GM12873 (cell line): ENCODE measurements around the gene DNAJC7.
A peak's percentile ranks its signal among the peaks of the same experiment; 100 is the strongest.

Source experiments
- TF ChIP-seq, protein P1 (sequence below): IDR thresholded peaks from 2 replicates; pipeline ENCODE4 v1.5.1; 2012; ENCODE audit warnings: low read depth, mild to moderate bottlenecking, moderate library complexity, low read length, control low read depth; ENCODE audit not compliant: insufficient read depth; ENCODE audit errors: missing control alignments

DNAJC7 gene

DNA sequence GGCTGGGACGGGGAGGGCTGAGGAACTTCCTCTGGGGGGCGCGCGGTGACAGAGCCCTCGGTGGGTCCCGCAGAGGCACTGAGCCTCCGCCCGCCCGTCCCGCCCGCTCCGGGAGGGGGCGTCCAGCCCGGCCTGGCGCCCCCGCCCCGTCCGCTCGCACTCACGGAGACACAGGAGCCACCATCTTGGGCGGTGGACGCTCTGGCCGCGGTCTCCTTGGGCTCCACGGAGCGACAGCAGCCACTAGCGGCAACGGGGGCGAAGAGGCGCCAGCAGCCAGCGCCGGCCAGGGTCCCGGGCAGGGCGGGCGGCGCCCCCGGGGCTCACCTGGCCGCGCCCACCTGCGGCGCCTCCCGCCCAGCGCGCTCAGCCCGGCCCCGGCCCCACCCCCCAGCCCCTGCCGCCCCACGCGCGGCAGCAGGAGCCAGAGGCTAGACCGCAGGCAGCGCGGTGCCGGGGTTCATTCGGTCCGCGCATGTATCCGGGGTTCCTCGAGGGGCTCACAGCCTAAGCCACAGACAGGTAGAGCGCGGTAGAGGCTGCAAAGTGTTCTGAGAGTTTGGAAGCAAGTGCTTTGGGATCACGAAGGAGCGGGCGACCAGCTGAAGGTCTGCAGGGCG is 33.3 kb upstream of the DNAJC7 start, which contains the start of gene C17orf113:
Gene C17orf113, minus strand, starts transcription at position 209 of the 620 bp plus-strand sequence. CDS start 7,225 bp downstream, outside the sequence.
- TF ChIP-seq, protein P1, sequence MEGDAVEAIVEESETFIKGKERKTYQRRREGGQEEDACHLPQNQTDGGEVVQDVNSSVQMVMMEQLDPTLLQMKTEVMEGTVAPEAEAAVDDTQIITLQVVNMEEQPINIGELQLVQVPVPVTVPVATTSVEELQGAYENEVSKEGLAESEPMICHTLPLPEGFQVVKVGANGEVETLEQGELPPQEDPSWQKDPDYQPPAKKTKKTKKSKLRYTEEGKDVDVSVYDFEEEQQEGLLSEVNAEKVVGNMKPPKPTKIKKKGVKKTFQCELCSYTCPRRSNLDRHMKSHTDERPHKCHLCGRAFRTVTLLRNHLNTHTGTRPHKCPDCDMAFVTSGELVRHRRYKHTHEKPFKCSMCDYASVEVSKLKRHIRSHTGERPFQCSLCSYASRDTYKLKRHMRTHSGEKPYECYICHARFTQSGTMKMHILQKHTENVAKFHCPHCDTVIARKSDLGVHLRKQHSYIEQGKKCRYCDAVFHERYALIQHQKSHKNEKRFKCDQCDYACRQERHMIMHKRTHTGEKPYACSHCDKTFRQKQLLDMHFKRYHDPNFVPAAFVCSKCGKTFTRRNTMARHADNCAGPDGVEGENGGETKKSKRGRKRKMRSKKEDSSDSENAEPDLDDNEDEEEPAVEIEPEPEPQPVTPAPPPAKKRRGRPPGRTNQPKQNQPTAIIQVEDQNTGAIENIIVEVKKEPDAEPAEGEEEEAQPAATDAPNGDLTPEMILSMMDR, result peak; percentile 49

DNA sequence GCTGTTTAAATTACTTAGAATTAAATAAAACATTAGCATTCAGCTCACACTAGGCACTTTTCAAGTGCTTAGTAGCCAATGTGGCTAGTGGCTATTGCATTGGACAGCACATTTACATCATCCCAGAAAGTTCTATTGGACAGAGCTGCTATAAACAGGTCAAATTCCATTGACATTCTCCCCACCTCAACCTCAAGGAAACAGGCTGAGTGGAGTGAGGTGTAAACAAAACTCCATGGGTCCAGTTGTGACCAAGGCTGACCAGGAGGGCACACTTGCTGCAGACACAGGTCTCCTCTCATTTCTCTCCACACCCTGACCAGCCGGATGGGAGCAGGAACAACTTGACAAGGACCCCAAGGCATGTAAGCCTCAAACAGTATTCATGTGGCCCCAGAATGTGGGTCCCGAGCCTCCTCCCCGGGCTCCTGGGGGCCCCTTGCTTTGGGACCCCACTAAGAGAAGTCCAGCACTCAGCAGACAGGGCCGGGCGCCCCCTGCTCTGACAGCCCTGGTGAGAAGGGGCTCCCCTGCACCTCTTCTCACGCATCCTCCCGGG is 32.7 kb upstream of the DNAJC7 start:
- TF ChIP-seq, protein P1, result no peak

DNA sequence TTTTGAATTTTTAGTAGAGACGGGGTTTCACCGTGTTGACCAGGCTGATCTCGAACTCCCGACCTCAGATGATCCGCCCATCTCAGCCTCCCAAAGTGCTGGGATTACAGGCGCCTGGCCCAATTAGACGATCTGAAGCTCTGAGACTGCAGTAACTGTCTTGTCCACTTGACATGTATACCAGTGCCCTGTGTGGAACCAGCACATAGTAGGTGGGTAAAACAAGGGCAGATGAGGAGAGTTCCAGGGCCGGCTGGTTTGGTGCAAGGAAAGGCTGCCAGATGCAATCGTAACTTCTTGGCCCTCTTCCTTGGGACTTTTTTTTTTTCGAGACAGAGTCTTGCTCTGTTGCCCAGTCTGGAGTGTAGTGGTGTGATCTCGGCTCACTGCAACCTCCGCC is 30.1 kb upstream of the DNAJC7 start:
- TF ChIP-seq, protein P1, result no peak

DNA sequence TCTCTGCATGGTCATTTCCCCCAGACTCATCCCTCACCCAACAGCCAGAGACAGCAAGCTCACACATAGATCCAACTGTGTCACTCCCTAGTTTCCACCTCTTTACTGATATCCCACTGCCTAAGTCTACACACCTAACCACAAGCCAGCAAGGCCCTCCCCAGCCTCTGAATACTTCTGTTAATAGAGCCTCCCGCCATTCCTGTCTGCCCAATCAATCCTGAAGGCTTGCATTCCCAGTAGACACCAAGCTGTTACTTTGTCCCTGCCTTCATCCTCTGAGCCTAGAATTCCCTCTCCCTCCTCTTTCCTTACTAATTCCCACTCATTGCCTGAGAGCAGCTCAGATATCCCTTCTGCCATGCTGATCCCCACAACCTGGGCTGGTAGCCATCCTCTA is 28.5 kb upstream of the DNAJC7 start:
- TF ChIP-seq, protein P1, result no peak

DNA sequence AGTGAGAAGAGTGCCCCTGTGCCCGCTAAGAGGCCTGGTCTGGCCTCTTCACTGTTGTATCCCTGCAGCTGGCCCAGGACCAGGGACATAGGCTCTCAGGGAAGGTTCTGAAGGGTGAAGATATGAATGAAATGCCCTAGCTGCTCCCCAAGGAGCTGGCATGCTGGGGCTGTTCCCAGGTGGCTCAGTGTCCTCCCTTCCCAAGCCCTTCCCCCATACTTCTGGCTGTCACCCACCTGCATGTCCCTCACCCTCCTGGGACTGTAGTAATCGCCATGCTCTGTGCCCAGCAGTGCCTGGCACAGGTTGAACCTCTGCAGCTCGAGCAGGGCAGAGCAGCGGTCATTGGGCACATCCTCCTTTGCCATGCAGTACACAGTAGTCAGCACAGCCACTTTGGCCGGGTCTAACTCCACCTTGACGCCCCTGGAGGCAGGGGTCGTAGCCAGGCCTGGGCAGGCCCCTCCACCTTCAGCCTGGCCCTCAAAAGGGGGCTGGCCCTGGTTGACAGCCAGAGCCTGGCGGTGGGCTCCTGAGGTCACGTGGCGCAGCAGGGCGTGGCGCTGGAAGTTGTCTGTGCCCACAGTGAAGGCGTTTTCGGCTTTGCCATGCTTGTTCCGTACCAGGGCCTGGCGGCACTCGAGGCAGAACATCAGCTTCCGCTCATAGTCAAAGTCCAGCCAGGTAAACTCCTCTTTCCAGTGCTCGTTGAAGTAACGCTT is 25.5 kb upstream of the DNAJC7 start:
- TF ChIP-seq, protein P1, result no peak

DNA sequence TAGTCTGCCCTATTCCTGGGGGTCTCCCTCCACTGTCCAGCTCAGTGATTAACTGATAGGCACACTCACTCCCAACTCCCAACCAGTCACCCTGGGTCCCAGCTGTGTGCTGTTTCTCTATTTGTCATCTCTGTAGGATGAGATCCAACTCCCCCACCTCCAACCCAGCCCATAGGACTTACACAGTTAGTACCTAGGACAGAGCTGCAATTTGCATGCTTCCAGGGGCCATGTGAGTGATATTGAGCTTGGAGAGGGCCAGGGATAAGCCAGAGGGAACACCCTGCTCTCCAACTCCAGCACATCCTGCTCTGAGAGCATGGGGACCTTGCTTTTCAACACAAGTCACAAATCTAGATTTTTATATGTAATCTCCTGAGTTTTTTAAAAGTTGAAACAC is 24.4 kb upstream of the DNAJC7 start:
- TF ChIP-seq, protein P1, result no peak

DNA sequence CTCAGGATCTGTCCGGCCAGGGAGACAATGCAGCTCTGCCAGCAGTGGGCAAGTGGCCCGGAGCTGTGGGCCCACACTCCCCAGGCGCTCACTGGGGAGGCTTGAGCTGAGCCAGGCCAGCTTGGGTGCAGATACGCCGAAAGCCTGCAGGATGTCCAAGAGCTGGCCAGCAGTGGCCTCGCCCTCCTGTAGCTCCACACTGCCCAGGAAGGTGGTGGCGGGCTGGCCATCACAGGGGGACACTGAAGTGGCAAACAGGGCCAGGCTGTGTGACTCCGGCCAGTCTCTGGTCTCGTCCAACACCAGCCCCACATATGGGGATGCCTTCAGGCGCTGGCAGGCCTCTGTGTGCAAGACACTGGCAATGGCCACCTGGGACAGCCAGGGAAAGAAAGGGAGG is 23.6 kb upstream of the DNAJC7 start:
- TF ChIP-seq, protein P1, result no peak
